ENCODE data around the gene HOXA11.

The HOXA11 gene

DNA sequence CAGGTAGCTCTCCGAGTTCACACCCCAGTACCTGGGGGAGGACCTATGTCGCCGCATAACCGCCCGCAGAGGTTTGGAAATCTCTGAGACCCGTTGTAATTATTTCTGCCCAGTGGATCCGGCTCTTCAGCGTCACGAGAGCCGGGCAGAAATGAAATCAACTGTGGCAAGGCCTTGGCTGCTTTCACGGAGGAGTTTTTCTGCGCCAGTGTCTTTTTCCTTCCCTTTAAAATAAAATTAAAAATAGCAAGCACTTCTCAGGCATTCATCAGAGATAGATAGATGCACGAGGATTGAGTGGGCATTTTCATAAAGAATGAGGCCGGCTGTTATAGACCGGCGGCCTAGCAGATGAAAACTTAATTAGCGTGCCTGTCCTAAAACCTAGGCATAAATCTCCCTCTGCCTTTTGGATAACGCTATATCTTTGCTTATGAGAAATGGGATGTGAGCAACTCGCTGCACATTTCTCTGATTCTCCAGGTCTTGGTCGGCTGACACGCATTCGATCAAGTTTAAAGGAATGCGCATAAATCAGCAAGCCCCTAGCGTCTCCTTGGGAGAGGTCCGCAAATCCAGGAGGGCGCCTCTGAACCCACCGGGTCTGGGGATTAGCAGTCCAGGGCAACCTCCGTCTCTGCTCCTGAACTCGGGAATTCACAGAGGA lies 8.4 kb upstream of the HOXA11 start:
- peaks cover 85 to 97% of the 10 kb centered on the region in 2 donors for H3K27me3 Mint-ChIP-seq
- no peak overlapping the region for H3K27ac Mint-ChIP-seq
- H3K36me3 Mint-ChIP-seq (ENCODE audit: insufficient read depth), result peaks cover 26% of the 10 kb centered on the region
- H3K9me3 Mint-ChIP-seq, result no peaks in the 10 kb centered on the region
- DNase-seq (no peak), ATAC-seq (replicated peaks) (no peak)
- peak overlapping the region in 1 of 2 donors; percentile 65 for H3K4me3 Mint-ChIP-seq
- H3K4me1 Mint-ChIP-seq (ENCODE audit: low read depth in 2 of 2), result peaks cover 16 to 30% of the 10 kb centered on the region in 2 donors

DNA sequence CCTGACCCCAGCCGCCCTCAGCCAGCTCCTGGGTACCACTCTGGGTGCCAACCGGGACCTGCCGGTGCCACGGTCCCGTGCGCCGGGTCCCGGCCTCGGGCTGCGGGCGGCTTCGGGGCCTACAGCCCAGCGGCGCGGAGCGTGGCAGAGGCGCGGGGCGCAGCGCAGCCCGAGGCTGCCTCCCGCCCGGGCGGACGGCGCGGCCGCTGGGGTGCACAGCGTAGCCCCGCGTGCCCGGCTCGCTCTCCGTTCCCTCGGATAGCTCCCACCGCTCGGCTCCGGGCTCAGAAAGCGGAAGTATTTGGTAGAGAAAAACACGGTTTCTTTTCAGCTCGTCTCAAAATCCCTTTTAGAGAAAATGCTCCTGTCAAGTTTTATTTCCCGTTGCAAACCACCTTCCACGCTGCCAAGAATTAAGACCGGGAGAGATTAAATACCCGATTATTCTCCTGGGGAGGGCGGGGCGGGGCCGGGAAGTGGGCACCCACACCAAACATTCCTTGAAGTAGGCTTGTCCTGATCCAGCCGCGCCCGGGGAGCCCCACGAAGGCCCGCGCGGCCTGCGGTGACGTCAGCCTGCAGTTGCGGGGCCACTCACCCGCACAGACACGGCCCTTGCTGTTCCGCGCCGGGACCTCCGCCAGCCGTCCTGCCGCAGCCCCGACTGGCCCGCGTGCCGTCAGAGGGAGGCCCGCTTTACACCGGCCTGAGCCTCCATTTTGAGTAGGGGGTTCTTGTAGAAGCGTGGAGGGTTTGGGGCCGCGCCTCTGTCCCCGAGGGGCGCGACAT lies 7.7 kb upstream of the HOXA11 start:
- peaks cover 85 to 97% of the 10 kb centered on the region in 2 donors for H3K27me3 Mint-ChIP-seq
- peak; percentile 64 for ATAC-seq (replicated peaks)

GRCh38 chr7:27191833-27192545 lies 7.0 kb upstream of the HOXA11 start:
- peak overlapping the region; percentile 40 to 65 for H3K4me3 Mint-ChIP-seq
- ATAC-seq (replicated peaks) (no peak), DNase-seq (no peak)
- no peak overlapping the region for H3K27ac Mint-ChIP-seq
- peaks cover 22% of the 10 kb centered on the region for H3K36me3 Mint-ChIP-seq (ENCODE audit: insufficient read depth)
- H3K4me1 Mint-ChIP-seq (ENCODE audit: low read depth in 2 of 2), result peaks cover 22 to 34% of the 10 kb centered on the region in 2 donors
- no peaks in the 10 kb centered on the region for H3K9me3 Mint-ChIP-seq
- peaks cover 84 to 97% of the 10 kb centered on the region in 2 donors for H3K27me3 Mint-ChIP-seq

More for the DNA sequence above, 7.7 kb upstream of the HOXA11 start:
- Mint-ChIP-seq H3K36me3 (ENCODE audit: insufficient read depth) (peaks cover 23% of the 10 kb centered on the region), H3K9me3 (no peaks in the 10 kb centered on the region), H3K4me1 (ENCODE audit: low read depth in 2 of 2) (peaks cover 20 to 34% of the 10 kb centered on the region in 2 donors), H3K27ac (no peak overlapping the region), H3K4me3 (peak overlapping the region; percentile 40 to 65)
- DNase-seq, result no peak

DNA sequence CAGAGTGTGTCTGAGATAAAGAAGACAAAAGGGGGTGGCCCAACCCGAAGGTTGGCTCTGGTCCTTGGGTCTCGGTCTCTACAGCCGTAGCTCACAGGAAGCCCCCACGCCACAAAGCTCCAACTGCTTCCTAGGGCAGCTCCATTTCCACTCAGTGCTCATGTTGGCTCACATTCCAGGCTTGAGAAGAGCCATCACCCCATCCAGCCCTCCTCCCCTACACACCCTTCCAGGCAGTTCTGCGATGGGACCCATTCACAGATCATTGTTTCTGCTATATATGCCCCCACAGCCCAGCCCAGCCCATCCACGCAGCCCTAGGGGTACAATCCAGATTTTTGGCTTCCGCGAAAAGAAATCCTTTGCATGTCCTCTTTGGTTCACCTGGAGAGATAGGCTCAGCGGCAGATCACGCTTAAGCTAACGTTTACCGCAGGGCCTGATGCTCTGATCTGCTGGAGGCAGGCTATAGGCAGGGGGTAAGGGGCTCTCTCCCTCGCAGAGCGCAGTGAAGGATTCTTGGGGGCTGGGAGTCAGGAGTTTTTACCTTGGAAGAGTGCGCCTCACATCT lies 6.2 kb upstream of the HOXA11 start:
- H3K27me3 Mint-ChIP-seq, result peaks cover 84 to 97% of the 10 kb centered on the region in 2 donors
- peaks cover 22% of the 10 kb centered on the region for H3K36me3 Mint-ChIP-seq (ENCODE audit: insufficient read depth)
- H3K27ac Mint-ChIP-seq, result no peak overlapping the region
- DNase-seq (no peak), ATAC-seq (replicated peaks) (no peak)
- peak overlapping the region; percentile 40 to 65 for H3K4me3 Mint-ChIP-seq
- no peaks in the 10 kb centered on the region for H3K9me3 Mint-ChIP-seq
- H3K4me1 Mint-ChIP-seq (ENCODE audit: low read depth in 2 of 2), result peaks cover 22 to 38% of the 10 kb centered on the region in 2 donors

DNA sequence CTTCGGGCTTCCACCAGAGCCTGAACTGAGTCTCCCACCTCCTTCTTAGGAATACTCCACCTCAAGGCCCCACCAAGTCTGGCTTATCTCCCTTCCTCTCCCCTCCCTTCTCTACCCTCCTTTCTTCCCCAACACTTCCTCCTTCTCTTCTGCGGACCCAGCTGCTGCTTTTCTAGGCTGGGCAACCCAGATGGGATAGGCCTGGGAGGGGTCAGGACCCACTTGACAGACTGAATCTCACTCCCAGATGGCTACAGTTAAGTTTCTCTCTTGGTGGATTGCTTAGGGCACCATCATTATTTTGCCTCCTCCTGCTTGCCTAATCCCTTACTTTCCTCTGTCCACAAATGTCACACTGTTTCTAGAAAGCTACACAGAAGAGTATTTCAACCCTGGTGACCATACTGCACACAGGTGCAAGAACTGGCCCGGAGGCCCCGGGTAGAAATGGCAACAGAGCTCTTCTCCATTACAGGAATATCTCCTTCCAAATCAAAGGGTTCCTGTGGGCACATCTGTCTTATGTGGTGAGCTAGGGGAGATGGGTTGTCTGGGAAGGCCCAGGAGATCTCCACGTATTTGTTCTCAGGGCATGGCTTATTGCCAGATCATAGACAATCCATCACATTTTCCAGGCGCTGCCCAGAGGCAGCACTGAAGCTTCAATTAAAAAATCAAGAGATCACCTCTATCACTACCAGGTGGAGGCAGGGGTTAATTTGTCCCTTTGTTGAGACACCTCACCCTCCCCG lies 5.1 kb upstream of the HOXA11 start:
- DNase-seq (no peak), ATAC-seq (replicated peaks) (no peak)
- Mint-ChIP-seq H3K27me3 (peaks cover 91 to 97% of the 10 kb centered on the region in 2 donors), H3K36me3 (ENCODE audit: insufficient read depth) (peaks cover 29% of the 10 kb centered on the region), H3K4me1 (ENCODE audit: low read depth in 2 of 2) (peaks cover 32 to 46% of the 10 kb centered on the region in 2 donors), H3K4me3 (peak overlapping the region; percentile 9 to 86), H3K27ac (peak overlapping the region in 1 of 2 donors; percentile 69), H3K9me3 (no peaks in the 10 kb centered on the region)

DNA sequence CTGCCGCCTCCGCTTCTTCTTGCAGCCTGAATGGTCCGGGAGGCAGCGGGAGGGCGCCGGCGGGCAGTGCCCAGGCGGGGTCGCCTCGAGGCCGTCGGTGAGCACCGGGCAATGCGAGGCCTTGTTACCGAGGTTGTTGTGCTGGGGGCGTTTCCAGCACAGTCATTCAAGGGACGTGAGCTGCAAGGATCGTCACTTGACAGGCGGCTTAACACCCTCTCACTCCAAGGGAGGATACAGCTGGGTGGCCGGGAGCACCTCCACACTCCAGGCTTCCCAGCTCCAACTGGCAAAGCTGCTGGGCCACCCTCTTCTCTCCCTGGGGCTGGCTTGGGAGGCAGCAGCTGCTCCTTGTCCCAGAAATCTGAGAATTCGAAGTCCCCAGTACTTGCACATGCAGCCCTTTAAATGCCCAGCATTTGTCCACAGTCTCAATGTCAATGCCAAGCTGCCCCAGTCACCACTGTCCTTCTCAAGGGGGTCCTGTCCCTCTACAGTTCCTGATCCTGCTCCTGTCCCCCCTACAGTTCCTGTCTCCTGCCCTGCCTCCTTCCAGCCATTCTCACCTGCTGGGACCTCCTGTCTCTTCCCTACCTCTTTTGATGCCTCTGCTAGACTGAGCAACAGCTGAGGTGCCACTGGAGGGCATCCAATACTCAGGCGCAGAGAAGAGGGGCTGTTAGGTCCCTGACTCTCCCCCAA lies 4.4 kb upstream of the HOXA11 start:
- no peak for ATAC-seq (replicated peaks)
- H3K27me3 Mint-ChIP-seq, result peaks cover 91 to 97% of the 10 kb centered on the region in 2 donors
- peaks cover 39 to 53% of the 10 kb centered on the region in 2 donors for H3K4me1 Mint-ChIP-seq (ENCODE audit: low read depth in 2 of 2)
- DNase-seq, result no peak
- H3K4me3 Mint-ChIP-seq, result peak overlapping the region; percentile 9 to 86
- H3K27ac Mint-ChIP-seq, result peak overlapping the region in 1 of 2 donors; percentile 69
- no peaks in the 10 kb centered on the region for H3K9me3 Mint-ChIP-seq
- H3K36me3 Mint-ChIP-seq (ENCODE audit: insufficient read depth), result peaks cover 36% of the 10 kb centered on the region

DNA sequence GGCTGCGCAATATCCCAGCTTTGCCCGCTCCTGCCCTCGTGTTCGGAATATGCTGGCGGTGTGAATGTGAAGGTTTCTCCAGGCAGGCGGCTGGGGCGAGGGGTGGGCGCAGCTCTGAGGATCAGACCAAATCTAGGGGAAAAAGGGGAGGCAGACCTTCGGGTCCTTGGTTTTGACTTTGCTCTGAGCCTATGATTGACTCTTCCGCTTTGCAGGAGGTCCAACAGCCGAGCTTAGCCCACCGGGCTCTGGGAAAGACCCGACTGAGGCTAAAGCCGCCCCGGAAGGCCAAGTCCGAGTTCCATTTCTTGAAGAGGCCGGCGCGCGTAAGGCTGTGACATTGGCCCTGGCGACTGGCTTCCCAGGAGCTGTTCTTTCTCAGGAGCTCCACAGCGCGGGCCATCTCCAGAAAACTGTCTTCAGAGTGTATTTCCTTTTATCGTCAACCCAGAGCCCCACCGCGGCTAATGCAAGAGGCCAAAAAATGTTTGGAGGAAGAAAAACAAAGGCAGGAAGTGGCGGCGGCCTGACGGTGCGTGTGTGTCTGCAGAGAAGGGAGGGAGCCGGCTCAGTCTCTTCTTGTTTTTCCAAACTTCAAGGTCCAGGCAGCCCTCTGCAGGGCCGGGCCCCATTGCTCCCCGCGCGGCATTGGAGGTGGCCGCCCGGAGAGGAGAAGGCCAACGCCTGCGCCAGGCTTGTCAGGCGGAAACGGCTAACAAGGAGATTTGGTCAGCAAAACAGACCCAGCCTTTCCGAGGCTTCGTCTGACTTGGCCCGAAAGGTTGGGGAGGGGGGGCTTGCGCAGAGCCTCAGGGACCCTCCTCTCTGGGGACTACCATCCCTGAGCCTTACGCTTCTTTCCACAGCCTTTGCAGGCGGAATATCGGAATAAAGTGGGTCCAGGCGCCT lies 3.6 kb upstream of the HOXA11 start:
- H3K9me3 Mint-ChIP-seq, result no peaks in the 10 kb centered on the region
- peaks cover 43 to 56% of the 10 kb centered on the region in 2 donors for H3K4me1 Mint-ChIP-seq (ENCODE audit: low read depth in 2 of 2)

GRCh38 chr7:27187475-27188385 lies 2.7 kb upstream of the HOXA11 start:
- peaks cover 83 to 99% of the 10 kb centered on the region in 2 donors for H3K27me3 Mint-ChIP-seq
- no peaks in the 10 kb centered on the region for H3K9me3 Mint-ChIP-seq
- H3K36me3 Mint-ChIP-seq (ENCODE audit: insufficient read depth), result peaks cover 53% of the 10 kb centered on the region
- peaks cover 43 to 56% of the 10 kb centered on the region in 2 donors for H3K4me1 Mint-ChIP-seq (ENCODE audit: low read depth in 2 of 2)
- DNase-seq, result no peak
- ATAC-seq (replicated peaks), result no peak
- H3K27ac Mint-ChIP-seq, result no peak overlapping the region
- H3K4me3 Mint-ChIP-seq, result peak overlapping the region; percentile 82 to 86

More for the DNA sequence above, 3.6 kb upstream of the HOXA11 start:
- no peak for DNase-seq
- Mint-ChIP-seq H3K4me3 (peak overlapping the region; percentile 82 to 86), H3K27ac (peak overlapping the region in 1 of 2 donors; percentile 64), H3K36me3 (ENCODE audit: insufficient read depth) (peaks cover 44% of the 10 kb centered on the region), H3K27me3 (peaks cover 83 to 97% of the 10 kb centered on the region in 2 donors)
- peak; percentile 27 for ATAC-seq (replicated peaks)

DNA sequence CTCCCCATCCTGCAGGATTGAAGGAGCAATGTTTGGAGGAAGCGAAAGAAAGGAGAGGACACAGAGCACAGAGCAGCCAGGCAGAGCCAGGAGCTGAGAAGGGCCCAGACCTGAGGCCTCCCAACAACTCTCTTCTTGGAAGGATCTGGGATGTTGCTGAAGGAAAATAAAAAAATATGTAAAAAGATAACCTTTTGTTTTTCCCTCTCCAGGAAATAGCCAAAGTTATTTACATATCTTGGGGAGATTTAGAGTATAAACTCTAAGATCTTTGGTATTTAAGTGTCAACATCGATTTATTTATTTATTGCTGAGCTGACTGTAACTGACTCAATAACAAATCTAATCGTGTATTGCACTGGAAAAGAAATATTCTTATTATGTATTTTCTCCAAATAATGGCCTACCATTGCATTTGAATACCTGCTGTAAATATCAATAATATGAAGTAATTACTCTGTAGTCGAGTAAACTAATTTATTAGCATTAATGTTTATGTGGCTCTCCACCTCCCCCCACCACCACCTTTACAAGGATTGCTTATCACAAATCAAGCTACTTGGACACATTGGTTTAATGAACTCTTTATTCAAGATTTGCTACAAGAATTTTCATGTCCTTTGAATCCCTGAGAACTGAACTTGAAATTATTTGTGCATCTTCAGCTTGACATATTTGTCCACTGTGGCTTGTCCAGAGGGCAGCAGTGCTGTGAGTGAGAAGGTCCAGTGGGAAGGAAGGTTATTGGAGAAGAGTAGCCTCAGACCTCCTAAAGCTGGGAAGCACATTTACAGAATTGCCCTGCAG lies 1.8 kb upstream of the HOXA11 start:
- Mint-ChIP-seq H3K4me1 (ENCODE audit: low read depth in 2 of 2) (peaks cover 40 to 51% of the 10 kb centered on the region in 2 donors), H3K27ac (no peak overlapping the region), H3K9me3 (no peaks in the 10 kb centered on the region), H3K27me3 (peaks cover 79 to 99% of the 10 kb centered on the region in 2 donors), H3K36me3 (ENCODE audit: insufficient read depth) (peaks cover 53% of the 10 kb centered on the region), H3K4me3 (peak overlapping the region in 1 of 2 donors; percentile 82)
- ATAC-seq (replicated peaks) (no peak), DNase-seq (no peak)
